Fibroblast of lung (primary cell): Measurements from ENCODE around the gene HES7. TPM values are rescaled to one million over a fixed set of nuclear protein-coding genes. Genes with fewer than 3 reads are reported as not detected.
"Not testable (repeated sequence)": the region's sequence is repeated elsewhere in the genome, so short reads cannot be mapped to it uniquely, and the experiment has no call there.

Source experiments
- DNase-seq, 2 donors: peaks; one replicate each; pipeline versions ENCODE4 v3.0.0 to v3.0.0-alpha.2; 2010; ENCODE audit warnings: low read depth in 2 of 2
- H2AFZ ChIP-seq: 2 replicates; pipeline ENCODE4 v1.5.1; 2012; ENCODE audit warnings: low read length, control low read depth, inconsistent platforms
- H3K27ac ChIP-seq: 2 replicates; pipeline ENCODE4 v1.5.1; 2011; ENCODE audit warnings: low read length, control low read depth; ENCODE audit not compliant: insufficient read depth
- H3K27me3 ChIP-seq: 2 replicates; pipeline ENCODE4 v1.5.1; 2011; ENCODE audit warnings: mild to moderate bottlenecking, low read length; ENCODE audit not compliant: control insufficient read depth, insufficient read depth
- H3K36me3 ChIP-seq: 2 replicates; pipeline ENCODE4 v1.5.1; 2011; ENCODE audit warnings: low read length; ENCODE audit not compliant: control insufficient read depth, insufficient read depth
- H3K4me1 ChIP-seq: 2 replicates; pipeline ENCODE4 v1.5.1; 2011; ENCODE audit warnings: low read length; ENCODE audit not compliant: control insufficient read depth, insufficient read depth; ENCODE audit errors: extremely low read depth
- H3K4me2 ChIP-seq: 2 replicates; pipeline ENCODE4 v1.5.1; 2011; ENCODE audit warnings: low read length, control low read depth; ENCODE audit not compliant: insufficient read depth; ENCODE audit errors: extremely low read depth
- H3K4me3 ChIP-seq, 4 experiments: fragments of 200-600 bp in 1 of 4; sonication (generic) in 1 of 4; replicated peaks in 1 of 4; 2 replicates each; pipeline ENCODE4 v1.5.1; 2011 to 2016; ENCODE audit warnings: low read length in 4 of 4, low read depth in 3 of 4, mild to moderate bottlenecking in 3 of 4, control low read depth in 2 of 4, inconsistent platforms in 1 of 4, mixed read lengths in 1 of 4; ENCODE audit not compliant: insufficient read depth in 1 of 4; ENCODE audit errors: control extremely low read depth in 1 of 4
- H3K79me2 ChIP-seq: 2 replicates; pipeline ENCODE4 v1.5.1; 2012; ENCODE audit warnings: mild to moderate bottlenecking, low read length, inconsistent platforms; ENCODE audit not compliant: control insufficient read depth, insufficient read depth
- H3K9ac ChIP-seq: 2 replicates; pipeline ENCODE4 v1.5.1; 2011; ENCODE audit warnings: mild to moderate bottlenecking, low read length, control low read depth; ENCODE audit not compliant: insufficient read depth
- H3K9me3 ChIP-seq: 2 replicates; pipeline ENCODE4 v1.5.1; 2012; ENCODE audit warnings: low read depth, low read length; ENCODE audit not compliant: control insufficient read depth, insufficient read depth
- H4K20me1 ChIP-seq: 2 replicates; pipeline ENCODE4 v1.5.1; 2011; ENCODE audit warnings: low read length; ENCODE audit not compliant: control insufficient read depth, insufficient read depth; ENCODE audit errors: extremely low read depth
- CTCF ChIP-seq, 2 donors: IDR thresholded peaks in 1 of 2; conservative IDR thresholded peaks in 1 of 2; 1 replicate in 1 of 2; 2 replicates in 1 of 2; pipeline ENCODE4 v1.5.1; 2011 to 2012; ENCODE audit warnings: low read length in 2 of 2, control low read depth in 1 of 2, inconsistent platforms in 1 of 2, low read depth in 1 of 2, mild to moderate bottlenecking in 1 of 2
- EZH2 ChIP-seq: IDR thresholded peaks from 2 replicates; pipeline ENCODE4 v1.5.1; 2012; ENCODE audit warnings: low read length, control low read depth, mild to moderate bottlenecking; ENCODE audit errors: missing control alignments
- polyA minus RNA-seq: library from RNA; depleted of rRNA, polyadenylated mRNA; stranded (reverse); fragments of >200 nt; gene quantifications from 2 replicates; pipeline ENCODE4 v1.2.3, GENCODE V29; 2011; ENCODE audit warnings: low replicate concordance
- polyA plus RNA-seq, 2 donors: library from polyadenylated mRNA; depleted of rRNA in 1 of 2; stranded (reverse) in 1 of 2; unstranded in 1 of 2; fragments of >200 nt; gene quantifications; 2 replicates each; pipeline ENCODE4 v1.2.1, GENCODE V29; 2011 to 2012; ENCODE audit warnings: missing spikeins in 1 of 2
- total RNA-seq: library from RNA; depleted of rRNA; stranded (reverse); fragments of >200 nt; gene quantifications from 2 replicates; pipeline ENCODE4 v1.2.1, GENCODE V29; 2014

Gene HES7
- total RNA-seq (under 0.01 TPM in 1 of 2 replicates, not detected in the other), polyA plus RNA-seq (not detected in 2 replicates), polyA minus RNA-seq (not detected in 2 replicates)
- polyA plus RNA-seq (2012) = not detected in 2 replicates

- H3K4me3 ChIP-seq = peak within 1 kb of the TSS; percentile 62 to 90 (median 64)
- H4K20me1 ChIP-seq = no peaks in the 10 kb centered on the region
- peak within 1 kb of the TSS; percentile 89 for H3K4me2 ChIP-seq
- no peaks in the 10 kb centered on the region for H3K9me3 ChIP-seq
- peak within 1 kb of the TSS; percentile 28 for H3K9ac ChIP-seq
- peak within 1 kb of the TSS; percentile 73 for H2AFZ ChIP-seq
- H3K4me1 ChIP-seq = peaks cover 5% of the 10 kb centered on the region
- H3K27ac ChIP-seq = peak within 1 kb of the TSS; percentile 42
- no peak for TF ChIP-seq EZH2
- no peak for TF ChIP-seq CTCF (conservative IDR thresholded peaks at IDR 0.05 in 1 of 2, IDR thresholded peaks at IDR 0.05 in 1 of 2; ENCODE audit: low read depth in 1 of 2, low read length in 2 of 2)
- no peaks in the 10 kb centered on the region for H3K27me3 ChIP-seq
- peak in 1 of 2 donors; percentile 49 for DNase-seq
- no peaks in the 10 kb centered on the region for H3K79me2 ChIP-seq
- H3K36me3 ChIP-seq = no peaks in the 10 kb centered on the region
Observed at GRCh38 chr17:8123695-8124349, at the start of gene HES7. HES7 (minus strand) TSS chr17:8124106; CDS start chr17:8124084, 22 bp downstream.

- peaks cover 11% of the 10 kb centered on the region for H3K4me1 ChIP-seq
- peak overlapping the region; percentile 77 for H3K4me2 ChIP-seq
- H3K4me3 ChIP-seq = peak overlapping the region; percentile 31 to 67 (median 46)
- H3K9ac ChIP-seq = peak overlapping the region; percentile 81
- H2AFZ ChIP-seq = peak overlapping the region; percentile 29
- H4K20me1 ChIP-seq = no peaks in the 10 kb centered on the region
- DNase-seq = peak; percentile 99
- peak overlapping the region; percentile 100 for H3K27ac ChIP-seq
- TF ChIP-seq EZH2 = no peak
- no peak for TF ChIP-seq CTCF (conservative IDR thresholded peaks at IDR 0.05 in 1 of 2, IDR thresholded peaks at IDR 0.05 in 1 of 2; ENCODE audit: low read depth in 1 of 2, low read length in 2 of 2)
- H3K9me3 ChIP-seq = no peaks in the 10 kb centered on the region
- H3K79me2 ChIP-seq = peaks cover 5% of the 10 kb centered on the region
- H3K36me3 ChIP-seq = no peaks in the 10 kb centered on the region
- H3K27me3 ChIP-seq = no peaks in the 10 kb centered on the region
Observed at GRCh38 chr17:8173056-8173870, 49.4 kb upstream of the HES7 start.

- H4K20me1 ChIP-seq, H3K4me1 ChIP-seq, H3K9me3 ChIP-seq, DNase-seq, H3K9ac ChIP-seq, H2AFZ ChIP-seq, H3K27ac ChIP-seq, H3K4me2 ChIP-seq, H3K79me2 ChIP-seq, H3K4me3 ChIP-seq, H3K27me3 ChIP-seq, H3K36me3 ChIP-seq: not testable (repeated sequence)
Observed at GRCh38 chr17:8170186-8170585, 46.3 kb upstream of the HES7 start.
